Spleen (tissue), 11 donors: ENCODE results near the gene CEP44. TPM values are rescaled to one million over a fixed set of nuclear protein-coding genes. Genes with fewer than 3 reads are reported as not detected.
A peak's percentile ranks its signal among the peaks of the same experiment; 100 is the strongest.

Experiments
- DNase-seq: peaks from one replicate; pipeline ENCODE4 v3.0.0-alpha.2; 2020
- H3K27ac ChIP-seq, 8 donors: fragments of 200-600 bp; sonication (generic) in 7 of 8; 1 replicate in 4 of 8; 2 replicates in 4 of 8; pipeline versions ENCODE4 v1.5.0 to v1.8.0; 2016 to 2021; ENCODE audit warnings: inconsistent platforms in 4 of 8, mild to moderate bottlenecking in 4 of 8, moderate library complexity in 1 of 8
- H3K27me3 ChIP-seq, 7 donors: fragments of 200-600 bp; sonication (generic) in 6 of 7; replicated peaks in 1 of 7; 1 replicate in 4 of 7; 2 replicates in 3 of 7; pipeline versions ENCODE4 v1.5.0 to v1.8.0; 2016 to 2021; ENCODE audit warnings: inconsistent platforms in 3 of 7, mild to moderate bottlenecking in 1 of 7
- H3K36me3 ChIP-seq, 6 donors: fragments of 200-600 bp; sonication (generic) in 5 of 6; 1 replicate in 4 of 6; 2 replicates in 2 of 6; pipeline versions ENCODE4 v1.5.0 to v1.8.0; 2016 to 2021; ENCODE audit warnings: inconsistent platforms in 2 of 6
- H3K4me1 ChIP-seq, 6 donors: fragments of 200-600 bp; sonication (generic) in 5 of 6; 1 replicate in 3 of 6; 2 replicates in 3 of 6; pipeline versions ENCODE4 v1.5.0 to v1.8.0; 2016 to 2021; ENCODE audit warnings: inconsistent platforms in 3 of 6
- H3K4me3 ChIP-seq, 8 donors: fragments of 200-600 bp; sonication (generic) in 7 of 8; 1 replicate in 4 of 8; 2 replicates in 4 of 8; pipeline versions ENCODE4 v1.5.0 to v1.8.0; 2016 to 2021; ENCODE audit warnings: inconsistent platforms in 4 of 8, mild to moderate bottlenecking in 4 of 8, moderate library complexity in 2 of 8
- H3K9me3 ChIP-seq, 8 donors: fragments of 200-600 bp; sonication (generic) in 7 of 8; 1 replicate in 4 of 8; 2 replicates in 4 of 8; pipeline versions ENCODE4 v1.5.0 to v1.8.0; 2016 to 2021; ENCODE audit warnings: inconsistent platforms in 4 of 8
- POLR2A ChIP-seq, 3 donors: fragments of 450-650 bp; IDR thresholded peaks; one replicate each; pipeline ENCODE4 v1.5.1; 2017; ENCODE audit warnings: antibody characterized with exemption in 3 of 3, mild to moderate bottlenecking in 1 of 3
- POLR2AphosphoS5 ChIP-seq, 3 donors: sonication (generic); formaldehyde crosslinking; IDR thresholded peaks; one replicate each; pipeline ENCODE4 v1.5.1; 2017; ENCODE audit warnings: antibody characterized with exemption in 3 of 3
- WGBS, 5 donors: extraction: QIAGEN DNeasy Blood & Tissue Kit in 3 of 5; methylation state at CpG; one replicate each; pipeline versions ENCODE4 v1.1.5 to v1.1.7; 2013 to 2018; 5-methylcytosine and 5-hydroxymethylcytosine counted together
- intact Hi-C: fragments of 100-400 bp; cut with DNase I; formaldehyde crosslinking; loops from one replicate; pipeline ENCODE4 v1.15.0; 2023; ENCODE audit warnings: low total_unique reads
- polyA plus RNA-seq, 3 donors: library from polyadenylated mRNA; stranded (reverse); fragments of 200-250 nt; gene quantifications; one replicate each; pipeline ENCODE4 v1.2.1, GENCODE V29; 2013
- total RNA-seq, 7 donors: library from RNA; depleted of rRNA in 3 of 7; stranded (reverse); fragments of >200 nt in 3 of 7; fragmentation: NEBNext Ultra II Directional in 4 of 7; extraction: Animal tissue kit (Norgen Biotek cat#: 25700) in 4 of 7; gene quantifications; one replicate each; pipeline versions ENCODE4 v1.1.0 to v1.2.1, GENCODE V29; 2016 to 2021
- TF ChIP-seq, protein P1 (sequence below), 11 experiments: fragments of 200-600 bp in 7 of 11; fragments of 450-650 bp in 4 of 11; sonication (generic) in 4 of 11; IDR thresholded peaks in 8 of 11; conservative IDR thresholded peaks in 3 of 11; 1 replicate in 7 of 11; 2 replicates in 4 of 11; pipeline versions ENCODE4 v1.4.0 to v1.8.0; 2016 to 2021; ENCODE audit warnings: antibody characterized with exemption in 11 of 11, inconsistent platforms in 4 of 11, mild to moderate bottlenecking in 1 of 11
- donor health status: healthy with polysubstance abuse.
- donor health status: DM: no; HTN: no; CAD: no; lungs with moderate emphysema.
- donor health status: DM: no; HTN: no; CAD: no.
- donor health status: Bipolar disorder and iron deficiency.
- donor health status: healthy.
- donor health status: DM: no; HTN: no; CAD: no.
- donor health status: DM: yes; HTN: yes; CAD: no.

CEP44 gene
- total and polyA plus RNA-seq, 10 donors, result 5.6 to 27.7 (median 15.9) TPM

DNA sequence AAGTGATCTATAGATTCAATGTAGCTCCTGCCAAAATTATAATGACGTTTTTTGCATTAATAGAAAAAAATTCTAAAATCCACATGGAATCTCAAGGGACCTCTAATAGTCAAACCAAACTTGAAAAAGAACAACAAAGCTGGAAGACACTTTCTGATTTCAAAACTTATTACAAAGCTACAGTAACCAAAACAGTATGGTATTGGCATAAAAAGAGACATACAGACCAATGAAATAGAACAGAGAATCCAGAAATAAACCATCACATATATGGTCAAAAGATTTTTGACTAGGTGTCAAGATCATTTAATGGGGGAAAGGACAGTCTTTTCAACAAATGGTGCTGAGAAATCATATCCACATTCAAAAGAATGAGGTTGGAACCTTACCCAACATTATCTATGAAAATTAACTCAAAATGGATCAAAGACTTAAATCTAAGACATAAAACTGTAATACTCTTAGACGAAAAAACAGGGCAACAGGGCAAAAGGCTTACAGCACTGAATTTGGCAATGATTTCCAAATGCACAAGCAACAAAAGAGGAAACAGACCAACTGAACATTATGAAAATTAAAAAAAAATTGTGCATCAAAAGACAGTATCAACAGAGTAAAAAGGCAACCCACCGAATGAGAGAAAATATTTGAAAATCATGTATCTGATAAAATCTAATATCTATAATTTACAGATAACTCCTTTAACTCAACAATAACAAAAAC, 4.1 kb upstream of the CEP44 start:
- intact Hi-C loops, result no loop called here
- H3K36me3 ChIP-seq, result no peaks in the 10 kb centered on the region
- H3K27me3 ChIP-seq, result no peaks in the 10 kb centered on the region
- whole genome bisulfite sequencing, 5 donors, result 67 to 88% (median 74%) methylated on average over 3 of the region's 3 CpGs
- H3K4me1 ChIP-seq, result peaks cover 19 to 88% (median 57%) of the 10 kb centered on the region in 6 donors
- DNase-seq, result no peak
- H3K4me3 ChIP-seq, result no peak overlapping the region
- no peak overlapping the region for H3K27ac ChIP-seq
- TF ChIP-seq, protein P1, sequence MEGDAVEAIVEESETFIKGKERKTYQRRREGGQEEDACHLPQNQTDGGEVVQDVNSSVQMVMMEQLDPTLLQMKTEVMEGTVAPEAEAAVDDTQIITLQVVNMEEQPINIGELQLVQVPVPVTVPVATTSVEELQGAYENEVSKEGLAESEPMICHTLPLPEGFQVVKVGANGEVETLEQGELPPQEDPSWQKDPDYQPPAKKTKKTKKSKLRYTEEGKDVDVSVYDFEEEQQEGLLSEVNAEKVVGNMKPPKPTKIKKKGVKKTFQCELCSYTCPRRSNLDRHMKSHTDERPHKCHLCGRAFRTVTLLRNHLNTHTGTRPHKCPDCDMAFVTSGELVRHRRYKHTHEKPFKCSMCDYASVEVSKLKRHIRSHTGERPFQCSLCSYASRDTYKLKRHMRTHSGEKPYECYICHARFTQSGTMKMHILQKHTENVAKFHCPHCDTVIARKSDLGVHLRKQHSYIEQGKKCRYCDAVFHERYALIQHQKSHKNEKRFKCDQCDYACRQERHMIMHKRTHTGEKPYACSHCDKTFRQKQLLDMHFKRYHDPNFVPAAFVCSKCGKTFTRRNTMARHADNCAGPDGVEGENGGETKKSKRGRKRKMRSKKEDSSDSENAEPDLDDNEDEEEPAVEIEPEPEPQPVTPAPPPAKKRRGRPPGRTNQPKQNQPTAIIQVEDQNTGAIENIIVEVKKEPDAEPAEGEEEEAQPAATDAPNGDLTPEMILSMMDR (IDR thresholded peaks at IDR 0.05 in 8 of 11, conservative IDR thresholded peaks at IDR 0.05 in 3 of 11), result no peak
- TF ChIP-seq POLR2AphosphoS5 (IDR thresholded peaks at IDR 0.05) (no peak), POLR2A (IDR thresholded peaks at IDR 0.05) (no peak)
- peaks cover 0 to 8% (median 5%) of the 10 kb centered on the region in 8 donors for H3K9me3 ChIP-seq

DNA sequence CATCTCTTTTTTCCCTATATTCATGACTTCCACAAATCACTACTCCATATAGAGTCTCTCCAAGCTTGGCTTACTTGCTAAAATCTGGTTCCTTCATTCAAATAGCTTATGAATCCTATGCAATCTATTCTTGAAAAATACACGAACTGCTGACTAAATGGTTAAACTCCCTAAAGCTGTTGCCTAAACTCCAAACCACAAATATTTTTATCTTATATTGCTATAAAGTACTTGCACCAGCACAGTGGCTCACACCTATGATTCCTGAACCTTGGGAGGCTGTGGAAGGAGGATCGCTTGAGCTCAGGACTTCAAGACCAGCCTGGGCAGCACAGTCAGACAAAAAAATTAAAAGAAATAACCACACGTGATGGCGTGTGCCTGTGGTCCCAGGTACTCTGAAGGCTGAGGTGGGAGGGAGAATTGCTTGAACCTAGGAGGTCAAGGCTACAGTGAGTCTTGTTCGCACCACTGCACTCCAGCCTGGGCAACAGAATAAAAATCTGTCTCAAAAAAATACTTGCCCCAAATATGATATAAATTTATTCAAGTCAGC, 2.5 kb upstream of the CEP44 start:
- no peak overlapping the region for H3K27ac ChIP-seq
- H3K4me1 ChIP-seq, result peaks cover 20 to 91% (median 71%) of the 10 kb centered on the region in 6 donors
- no peak overlapping the region for H3K4me3 ChIP-seq
- H3K9me3 ChIP-seq, result peaks cover 0 to 8% (median 5%) of the 10 kb centered on the region in 8 donors
- no peaks in the 10 kb centered on the region for H3K36me3 ChIP-seq
- no peak for TF ChIP-seq POLR2AphosphoS5 (IDR thresholded peaks at IDR 0.05)
- TF ChIP-seq POLR2A (IDR thresholded peaks at IDR 0.05), result no peak
- TF ChIP-seq, protein P1 (IDR thresholded peaks at IDR 0.05 in 8 of 11, conservative IDR thresholded peaks at IDR 0.05 in 3 of 11), result no peak
- intact Hi-C loops, result no loop called here
- DNase-seq, result no peak
- no peaks in the 10 kb centered on the region for H3K27me3 ChIP-seq
- 80 to 93% (median 88%) methylated on average over 5 of the region's 5 CpGs for WGBS, 5 donors

DNA sequence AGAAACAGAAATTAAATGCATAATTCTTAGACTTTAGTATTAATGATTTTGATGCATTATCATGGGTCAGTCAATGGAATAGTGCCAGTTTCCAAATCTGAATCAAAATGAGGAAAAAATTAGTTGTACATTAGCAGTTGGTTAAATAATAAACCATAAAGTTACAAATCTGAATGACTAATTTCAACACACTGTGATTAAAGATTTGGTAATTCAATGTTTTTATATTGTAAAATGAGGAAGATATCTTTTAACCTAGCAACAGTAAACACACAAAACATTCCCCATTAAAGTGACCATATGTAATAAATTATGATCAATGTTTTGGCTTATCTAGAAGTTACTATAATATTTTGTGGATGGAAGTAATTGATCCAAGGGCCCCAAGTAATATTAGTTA, 1.8 kb upstream of the CEP44 start:
- intact Hi-C loops, result no loop called here
- Histone ChIP-seq H3K4me3 (peak overlapping the region in 5 of 8 donors; percentile 63 to 90 (median 76)), H3K27me3 (no peaks in the 10 kb centered on the region), H3K9me3 (peaks cover 0 to 8% (median 5%) of the 10 kb centered on the region in 8 donors), H3K4me1 (peaks cover 20 to 91% (median 68%) of the 10 kb centered on the region in 6 donors), H3K36me3 (no peaks in the 10 kb centered on the region), H3K27ac (peak overlapping the region in 1 of 8 donors; percentile 98)
- no peak for DNase-seq
- TF ChIP-seq, protein P1 (IDR thresholded peaks at IDR 0.05 in 8 of 11, conservative IDR thresholded peaks at IDR 0.05 in 3 of 11), result no peak
- no peak for TF ChIP-seq POLR2A (IDR thresholded peaks at IDR 0.05)
- no peak for TF ChIP-seq POLR2AphosphoS5 (IDR thresholded peaks at IDR 0.05)

DNA sequence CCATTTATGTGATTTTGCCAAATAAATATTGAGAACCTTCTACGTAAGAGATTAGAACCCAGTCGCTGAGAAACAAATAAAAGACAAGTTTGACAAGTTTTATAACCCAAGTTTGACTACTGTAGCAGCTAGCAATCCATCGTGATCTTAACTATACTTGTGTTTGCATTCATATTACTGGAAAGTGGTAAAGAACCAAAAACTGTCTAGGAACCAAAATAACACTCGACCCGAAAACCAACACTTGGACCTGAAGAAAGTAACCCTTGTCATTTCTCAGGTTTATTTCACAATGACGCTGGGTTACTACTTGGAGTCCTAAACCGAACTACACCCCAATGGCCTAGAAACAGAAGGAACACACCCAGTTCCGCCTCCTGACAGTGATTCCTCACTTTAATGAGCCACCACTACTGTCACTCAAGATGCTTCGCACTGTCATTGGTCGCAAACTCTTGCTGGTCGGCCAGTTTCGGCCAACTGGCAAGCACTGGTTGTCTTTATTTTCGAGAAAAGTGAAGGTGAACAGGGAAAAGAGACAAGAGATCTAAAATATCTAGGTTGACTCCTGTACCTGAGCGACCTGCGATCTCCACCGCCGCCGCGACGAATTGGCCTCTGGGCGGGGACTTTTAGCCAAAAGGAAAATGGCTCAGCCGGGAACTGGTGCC, 740 bp upstream of the CEP44 start:
- Histone ChIP-seq H3K9me3 (peaks cover 0 to 8% (median 5%) of the 10 kb centered on the region in 8 donors), H3K4me3 (peak overlapping the region; percentile 63 to 90 (median 74)), H3K27ac (peak overlapping the region; percentile 93 to 99 (median 97)), H3K36me3 (no peaks in the 10 kb centered on the region), H3K27me3 (no peaks in the 10 kb centered on the region), H3K4me1 (peaks cover 20 to 85% (median 62%) of the 10 kb centered on the region in 6 donors)
- intact Hi-C loops, result no loop called here
- TF ChIP-seq, protein P1 (IDR thresholded peaks at IDR 0.05 in 8 of 11, conservative IDR thresholded peaks at IDR 0.05 in 3 of 11), result peak in 2 of 11 experiments; percentile 19 to 24
- TF ChIP-seq POLR2AphosphoS5 (IDR thresholded peaks at IDR 0.05), result no peak
- TF ChIP-seq POLR2A (IDR thresholded peaks at IDR 0.05), result peak in 1 of 3 donors; percentile 4
- peak; percentile 93 for DNase-seq
- 2 to 3% (median 2%) methylated on average over 22 of the region's 22 CpGs for WGBS, 5 donors
